GM18511 (cell line): Measurements from ENCODE around the gene INTS6.

ENCODE experiments used
- ATAC-seq: cut with Tn5 transposase; IDR thresholded peaks from one replicate; pipeline ENCODE4 v1.9.1; 2021; ENCODE audit warnings: mild to moderate bottlenecking, moderate library complexity; ENCODE audit not compliant: unreplicated experiment

INTS6 gene

DNA sequence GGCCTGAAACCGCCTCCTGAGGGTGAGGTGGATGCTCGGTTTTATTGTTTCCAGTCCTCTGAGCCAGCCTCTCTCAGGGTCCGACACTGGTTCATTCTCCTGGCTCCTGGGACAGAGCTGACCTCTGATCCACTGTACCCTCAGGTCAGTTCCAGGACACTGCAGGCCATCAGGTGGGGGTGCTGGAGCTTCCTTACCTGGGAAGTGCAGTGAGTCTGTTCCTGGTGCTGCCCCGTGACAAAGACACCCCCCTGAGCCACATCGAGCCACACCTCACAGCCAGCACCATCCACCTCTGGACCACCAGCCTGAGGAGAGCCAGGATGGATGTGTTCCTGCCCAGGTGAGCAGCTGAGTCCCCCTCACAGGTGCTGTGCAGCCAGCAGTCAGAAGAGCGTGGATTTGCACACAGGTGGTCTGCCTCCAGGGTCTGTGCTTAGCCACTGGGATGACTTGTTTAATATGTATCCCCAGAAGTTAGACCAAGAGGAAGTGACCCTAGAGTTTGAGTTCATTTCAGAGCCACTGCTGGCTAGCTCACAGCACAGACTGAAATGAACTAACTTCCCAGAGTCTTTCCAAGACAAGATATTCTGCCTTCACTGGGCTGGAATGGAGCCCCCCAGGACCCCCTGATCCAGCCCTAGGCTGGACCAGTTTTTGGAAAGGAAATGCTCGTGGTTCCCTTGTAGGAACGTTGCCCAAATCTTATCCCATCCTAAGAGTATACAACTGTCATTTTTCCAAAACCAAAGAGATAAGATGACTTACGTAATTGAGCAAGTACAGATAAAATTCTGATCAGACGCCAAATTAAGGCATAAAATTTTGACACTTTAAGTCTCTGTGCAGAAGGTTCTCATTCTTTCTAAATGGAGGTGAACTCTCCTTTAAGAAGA is 104.5 kb downstream of the INTS6 start:
- ATAC-seq, result no peak

DNA sequence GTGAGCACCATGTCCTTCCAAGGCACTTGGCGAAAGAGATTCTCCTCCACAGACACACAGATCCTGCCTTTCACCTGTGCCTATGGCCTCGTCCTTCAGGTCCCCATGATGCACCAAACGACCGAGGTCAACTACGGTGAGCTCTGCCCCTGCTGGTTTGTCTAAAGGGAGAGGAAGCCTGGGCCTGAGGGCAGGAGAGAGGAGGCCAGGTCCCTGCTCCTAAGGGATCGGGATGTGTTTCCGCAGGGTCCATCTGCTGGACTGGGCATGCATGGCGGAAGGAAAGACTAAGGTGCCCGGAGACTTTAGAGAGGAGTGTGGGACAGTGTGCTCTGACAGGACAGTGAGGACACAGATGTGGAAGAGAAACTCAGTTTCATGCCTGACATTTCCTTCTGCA is 105.7 kb downstream of the INTS6 start:
- ATAC-seq, result no peak

- ATAC-seq, result peak; percentile 82
Observed at GRCh38 chr13:51346397-51346796, 106.4 kb downstream of the INTS6 start.

DNA sequence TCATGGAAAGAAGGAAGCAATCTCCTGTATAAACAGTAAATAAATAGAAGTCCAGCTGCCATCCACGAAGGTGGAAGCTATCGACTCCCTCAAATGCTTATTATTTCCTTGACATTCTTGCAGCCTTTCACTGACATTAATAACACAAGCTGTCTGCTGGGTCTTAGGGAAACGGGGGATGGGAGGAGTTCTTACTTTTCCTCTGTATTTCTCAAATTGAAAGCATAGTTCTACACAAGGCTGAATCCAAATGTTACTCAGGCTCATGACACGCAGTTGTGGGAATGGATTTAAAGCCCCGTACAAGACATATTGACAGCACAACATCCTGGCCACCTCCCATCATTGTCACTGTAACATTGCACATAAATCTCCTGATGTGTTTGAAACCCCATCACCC is 109.4 kb downstream of the INTS6 start:
- ATAC-seq, result no peak

DNA sequence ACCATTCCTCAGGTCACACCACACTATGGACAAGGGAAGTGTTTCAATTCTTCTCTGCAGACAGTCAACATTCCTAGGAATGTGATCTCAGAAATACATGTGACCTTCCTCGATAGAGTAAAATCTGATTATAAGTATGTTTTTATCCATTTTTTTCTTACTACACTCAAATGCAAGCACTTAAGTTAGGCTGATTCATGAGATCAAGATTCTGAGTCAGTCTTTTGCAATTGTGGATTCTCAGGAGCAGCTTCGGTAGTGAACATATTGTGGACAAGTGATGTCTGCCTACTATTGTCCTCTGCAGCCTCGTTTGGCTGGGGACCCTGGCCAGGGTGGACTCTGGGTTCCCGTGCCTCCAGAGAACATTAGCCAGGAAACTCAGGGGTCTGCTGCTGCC is 110.1 kb downstream of the INTS6 start:
- ATAC-seq, result no peak

GRCh38 chr13:51341791-51342190 is 111.0 kb downstream of the INTS6 start:
- ATAC-seq, result no peak

DNA sequence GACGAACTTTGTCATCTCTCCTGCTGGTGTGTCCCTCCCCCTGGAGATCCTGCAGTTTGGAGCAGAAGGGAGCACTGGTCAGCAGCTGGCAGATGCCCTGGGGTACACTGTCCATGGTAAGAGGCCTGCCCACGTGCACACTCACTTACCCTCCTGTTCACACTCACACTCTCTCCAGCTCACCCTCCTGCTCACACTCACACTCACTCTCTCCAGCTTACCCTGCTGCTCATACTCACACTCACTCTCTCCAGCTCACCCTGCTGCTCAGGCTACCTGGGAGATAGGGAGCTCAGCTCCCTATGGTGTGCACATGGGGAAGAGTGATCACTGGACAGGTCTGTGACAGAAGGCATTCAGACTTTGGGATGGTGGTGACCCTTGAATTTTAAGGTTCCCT is 111.6 kb downstream of the INTS6 start:
- no peak for ATAC-seq

DNA sequence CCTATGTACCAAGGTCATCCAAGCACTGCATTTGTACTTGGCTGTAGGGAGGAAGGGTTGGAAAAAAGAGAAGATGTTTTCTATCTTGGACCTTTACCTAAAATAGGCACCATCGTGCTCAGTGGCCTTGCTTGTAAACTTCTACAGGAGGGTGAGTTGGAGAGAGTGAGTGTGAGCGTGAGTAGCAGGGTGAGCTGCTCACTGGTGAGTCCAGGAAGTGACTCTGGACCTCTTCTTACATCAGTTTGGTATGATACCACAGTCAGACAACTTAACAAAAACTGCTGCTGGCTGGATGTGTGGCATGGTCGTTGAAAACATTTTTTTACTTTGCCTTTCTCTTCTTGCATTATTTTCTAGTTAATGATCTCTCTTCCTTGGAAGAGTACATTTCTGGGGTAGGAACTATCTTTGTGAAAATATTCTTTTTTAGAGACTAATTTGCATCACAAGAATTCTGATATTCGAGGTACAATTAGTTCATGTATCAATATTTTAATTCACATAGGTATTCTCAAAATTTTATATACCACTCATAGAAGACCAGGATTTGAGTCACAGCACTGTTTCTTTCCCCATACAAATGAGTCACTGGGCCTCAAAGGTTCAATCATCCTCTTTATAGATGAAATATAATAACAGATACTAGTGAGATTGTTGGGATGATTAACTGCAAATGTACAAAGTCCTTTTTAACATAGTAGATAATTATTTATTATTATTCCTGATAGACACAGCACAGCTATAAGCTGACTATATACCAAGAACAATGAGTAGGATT is 112.7 kb downstream of the INTS6 start:
- ATAC-seq, result no peak

DNA sequence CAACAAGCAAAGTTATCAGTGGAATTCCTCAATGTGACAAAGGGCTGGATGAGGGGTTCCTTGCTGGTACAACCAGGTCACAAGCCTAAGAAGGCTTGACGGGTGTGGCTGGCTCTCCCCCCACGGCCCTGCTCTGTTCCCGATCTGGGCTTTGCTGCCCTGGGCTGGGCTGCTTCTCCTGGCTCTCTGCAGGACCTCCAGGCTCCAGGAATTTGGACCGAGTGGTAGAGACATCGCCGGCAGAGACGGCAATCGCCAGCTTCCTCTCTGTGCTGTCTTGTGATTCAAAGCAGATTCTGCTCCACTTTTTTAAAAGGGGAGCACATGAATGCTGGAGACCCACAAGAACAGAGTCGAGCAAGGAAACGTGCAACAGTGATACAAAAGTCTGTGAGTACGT is 113.5 kb downstream of the INTS6 start, which contains the start of gene SERPINE3:
SERPINE3 (plus strand) TSS at position 338 of the 400 bp plus-strand sequence. CDS start 1,401 bp downstream, outside the sequence.
- ATAC-seq, result no peak

GRCh38 chr13:51336746-51337145 is 116.1 kb downstream of the INTS6 start:
- no peak for ATAC-seq

DNA sequence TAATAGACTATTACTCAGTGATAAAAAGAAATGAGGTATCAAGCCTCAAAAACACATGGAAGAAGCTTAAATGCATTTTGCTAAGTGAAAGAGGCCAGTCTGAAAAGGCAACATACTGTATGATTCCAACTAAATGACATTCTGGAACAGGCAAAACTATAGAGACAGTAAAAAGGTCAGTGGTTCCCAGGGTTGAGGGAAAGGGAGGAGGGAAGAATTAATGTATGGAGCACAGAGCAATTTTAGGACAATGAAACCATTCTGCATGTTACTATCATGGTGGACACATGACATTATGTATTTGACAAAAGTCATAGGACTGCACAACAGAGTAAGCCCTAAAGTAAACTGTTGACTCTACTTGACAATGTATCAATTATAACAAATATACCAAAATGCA is 119.0 kb downstream of the INTS6 start:
- no peak for ATAC-seq

DNA sequence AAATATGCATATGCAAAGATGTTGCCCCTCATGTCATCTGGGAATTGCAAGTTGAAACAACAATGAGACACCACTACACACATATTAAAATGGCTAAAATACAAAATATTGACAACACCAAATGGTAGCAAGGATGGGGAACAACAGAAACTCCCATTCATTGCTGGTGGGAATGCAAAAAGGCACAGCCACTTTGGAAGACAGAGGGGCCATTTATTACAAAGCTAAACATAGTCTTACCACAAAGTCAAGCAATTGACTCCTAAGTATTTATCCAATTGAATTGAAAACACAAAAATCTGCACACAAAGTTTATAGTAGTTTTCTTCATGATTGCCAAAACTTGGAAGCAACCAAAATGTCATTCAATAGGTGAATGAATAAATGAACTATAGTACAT is 119.4 kb downstream of the INTS6 start:
- ATAC-seq, result no peak

GRCh38 chr13:51332566-51333361 is 120.1 kb downstream of the INTS6 start:
- no peak for ATAC-seq

DNA sequence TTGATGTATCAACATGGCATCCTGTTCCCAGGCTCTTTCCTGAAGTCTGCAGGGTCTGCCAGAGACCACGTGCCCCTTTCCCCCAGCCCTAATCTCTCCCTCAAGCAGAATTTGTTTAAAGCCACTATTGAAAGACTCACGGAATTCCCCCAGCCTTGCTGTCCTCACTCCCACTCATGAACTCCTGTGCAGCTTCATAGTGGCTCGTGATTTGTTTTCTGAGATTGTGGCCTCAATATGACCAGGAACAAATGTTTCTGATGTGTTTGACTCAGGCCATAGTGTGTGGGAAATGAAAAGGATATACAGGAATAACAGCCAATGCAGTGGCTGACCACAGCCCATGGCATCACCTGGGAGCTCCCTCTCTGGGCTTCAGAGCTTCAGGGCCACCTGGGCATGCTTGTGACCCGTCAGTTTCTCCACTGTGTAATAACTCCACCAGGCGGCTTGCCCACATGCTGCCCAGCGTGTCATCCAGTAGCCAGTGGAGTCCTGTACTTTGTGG is 121.4 kb downstream of the INTS6 start:
- ATAC-seq, result peak; percentile 57

DNA sequence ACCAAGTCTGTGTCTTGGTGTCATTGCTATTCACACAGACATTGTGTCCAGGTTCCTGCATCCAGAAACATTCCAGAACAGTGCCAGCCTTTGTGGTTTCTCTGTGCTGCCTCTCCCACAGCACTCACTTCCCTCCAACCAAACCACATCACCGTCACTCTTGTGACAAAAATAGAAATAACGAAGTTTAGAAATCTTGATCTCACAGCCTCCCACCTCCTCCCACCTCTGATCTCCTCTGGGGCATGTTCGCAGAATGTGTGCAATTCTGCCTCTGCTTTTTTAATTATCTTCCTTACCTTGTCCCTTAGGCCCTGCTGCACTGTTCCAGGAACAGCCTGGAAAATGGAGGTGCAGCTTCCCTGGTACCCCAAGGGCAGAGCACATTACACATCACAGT is 122.0 kb downstream of the INTS6 start:
- ATAC-seq, result peak; percentile 62

DNA sequence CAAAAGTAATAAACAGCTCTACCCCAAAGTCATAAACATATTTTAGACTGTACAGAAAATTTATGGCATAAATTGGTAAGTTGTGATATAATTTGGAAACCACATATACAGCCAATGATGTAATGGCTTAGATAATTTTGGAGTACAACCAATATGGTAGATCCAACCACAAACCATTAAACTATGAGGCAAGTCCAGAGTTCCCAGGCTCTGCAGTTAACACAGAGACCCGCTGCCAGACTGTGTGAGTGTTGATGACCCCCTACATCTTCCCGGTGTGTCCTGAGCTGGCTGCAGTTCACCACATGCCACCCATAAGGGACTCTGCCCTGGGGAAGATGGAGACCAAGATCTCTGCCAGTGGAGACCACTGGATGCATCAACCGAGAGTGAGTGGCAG is 123.2 kb downstream of the INTS6 start:
- no peak for ATAC-seq

DNA sequence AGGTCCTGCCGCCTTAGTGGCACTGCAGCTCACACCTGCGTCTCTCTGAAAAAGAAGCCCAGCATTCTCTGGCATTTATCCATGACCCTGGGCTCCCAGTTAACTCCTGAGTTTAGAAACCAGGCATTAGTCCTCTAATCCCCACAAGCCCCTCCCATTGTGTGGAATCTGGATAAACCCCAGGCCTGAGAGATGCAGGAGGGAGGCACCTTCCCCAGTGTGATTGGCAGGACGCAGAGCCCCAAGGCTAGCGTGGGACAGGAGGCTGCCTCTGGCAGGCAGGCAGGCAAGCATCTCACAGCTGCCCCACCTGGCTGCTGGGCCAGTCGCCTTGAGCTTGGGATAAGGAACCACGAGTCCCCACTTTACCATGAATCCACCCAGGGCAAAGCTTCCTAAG is 124.3 kb downstream of the INTS6 start:
- ATAC-seq, result no peak

DNA sequence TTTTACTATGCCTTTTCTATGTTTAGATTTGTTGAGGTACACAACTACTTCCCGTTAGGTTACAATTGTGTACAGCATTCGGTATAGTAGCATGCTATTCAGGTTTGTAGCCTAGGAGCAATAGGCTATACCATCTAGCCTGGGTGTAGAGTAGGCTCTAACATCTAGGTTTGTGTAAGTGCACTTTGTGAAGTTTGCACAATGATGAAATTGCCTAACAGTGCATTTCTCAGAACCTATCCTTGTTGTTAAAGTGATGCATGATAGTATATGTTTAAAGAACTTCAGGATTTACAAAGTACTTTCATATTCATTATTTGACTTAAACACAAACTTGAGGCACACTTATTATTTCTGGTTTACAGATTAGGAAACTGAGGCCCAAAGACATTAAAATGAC is 124.9 kb downstream of the INTS6 start:
- ATAC-seq, result no peak

DNA sequence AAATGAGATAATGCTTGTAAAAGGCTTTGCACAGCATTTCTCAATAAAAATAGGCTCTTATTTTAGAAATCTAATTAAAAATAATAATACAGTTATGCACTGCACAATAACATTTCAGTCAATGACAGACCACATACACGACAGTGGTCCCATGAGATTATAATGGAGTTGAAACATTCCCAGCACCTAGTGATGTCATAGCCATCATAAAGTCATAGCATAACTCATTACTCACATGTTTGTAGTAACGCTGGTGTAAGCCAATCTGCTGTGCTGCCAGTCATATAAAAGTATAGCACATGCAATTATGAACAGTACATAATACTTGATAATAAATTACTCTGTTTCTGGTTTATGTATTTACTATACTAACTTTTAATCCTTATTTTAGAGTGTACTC is 126.1 kb downstream of the INTS6 start:
- ATAC-seq, result no peak

GRCh38 chr13:51325837-51326236 is 127.0 kb downstream of the INTS6 start:
- ATAC-seq, result no peak
